Neural cell (in vitro differentiated cells): Measurements from ENCODE around the gene LRRIQ3. TPM values are rescaled to one million over a fixed set of nuclear protein-coding genes. Genes with fewer than 3 reads are reported as not detected.

Experiments used
- H2AFZ ChIP-seq: fragments of 200-600, 300-800 bp; sonication (generic), shearing (Covaris generic); 2 replicates; pipeline ENCODE4 v1.6.0; 2014; ENCODE audit warnings: low read depth, mild to moderate bottlenecking, antibody characterized with exemption, low read length, moderate library complexity
- H3F3A ChIP-seq: fragments of 200-600 bp; shearing (Covaris generic); 2 replicates; pipeline ENCODE4 v1.6.1; 2016; ENCODE audit warnings: mild to moderate bottlenecking, moderate library complexity, mixed read lengths, antibody characterized with exemption, low read length; ENCODE audit not compliant: insufficient read depth, poor library complexity, severe bottlenecking
- H3K27ac ChIP-seq: fragments of 200-600, 300-800 bp; sonication (generic), shearing (Covaris generic); 2 replicates; pipeline ENCODE4 v1.5.1; 2014; ENCODE audit warnings: mild to moderate bottlenecking, low read length, moderate library complexity
- H3K27me3 ChIP-seq: fragments of 300-800, 200-600 bp; sonication (generic), shearing (Covaris generic); 2 replicates; pipeline ENCODE4 v1.6.0; 2014; ENCODE audit warnings: mild to moderate bottlenecking, low read depth, low read length, moderate library complexity; ENCODE audit not compliant: insufficient read depth
- H3K36me3 ChIP-seq: fragments of 300-800, 200-600 bp; sonication (generic), shearing (Covaris generic); 2 replicates; pipeline ENCODE4 v1.5.1; 2014; ENCODE audit warnings: mild to moderate bottlenecking, antibody characterized with exemption, low read length, moderate library complexity; ENCODE audit not compliant: insufficient read depth
- H3K4me2 ChIP-seq: fragments of 300-800, 200-600 bp; sonication (generic), shearing (Covaris generic); 2 replicates; pipeline ENCODE4 v1.6.0; 2014; ENCODE audit warnings: mild to moderate bottlenecking, low read length
- H3K4me3 ChIP-seq: fragments of 300-800, 200-600 bp; sonication (generic), shearing (Covaris generic); 2 replicates; pipeline ENCODE4 v1.5.1; 2014; ENCODE audit warnings: mild to moderate bottlenecking, low read length, moderate library complexity
- H3K79me2 ChIP-seq: fragments of 200-600 bp; shearing (Covaris generic); replicated peaks from 2 replicates; pipeline ENCODE4 v1.6.0; 2014; ENCODE audit warnings: mild to moderate bottlenecking, low read length, moderate library complexity; ENCODE audit not compliant: insufficient read depth
- H3K9ac ChIP-seq: fragments of 300-800, 200-600 bp; sonication (generic), shearing (Covaris generic); 2 replicates; pipeline ENCODE4 v1.6.1; 2016; ENCODE audit warnings: mild to moderate bottlenecking, low read length, mixed read lengths
- H3K9me2 ChIP-seq: fragments of 200-600 bp; shearing (Covaris generic); 2 replicates; pipeline ENCODE4 v1.6.1; 2016; ENCODE audit warnings: mild to moderate bottlenecking, low read length, mixed read lengths; ENCODE audit not compliant: insufficient read depth
- H3K9me3 ChIP-seq: fragments of 200-600, 300-800 bp; sonication (generic), shearing (Covaris generic); 2 replicates; pipeline ENCODE4 v1.6.1; 2016; ENCODE audit warnings: mild to moderate bottlenecking, mixed run types, low read length, moderate library complexity, mixed read lengths
- H4K20me1 ChIP-seq: fragments of 200-600 bp; shearing (Covaris generic); 2 replicates; pipeline ENCODE4 v1.6.1; 2016; ENCODE audit warnings: mild to moderate bottlenecking, mixed run types; ENCODE audit not compliant: insufficient read depth
- CTCF ChIP-seq: fragments of 450-650 bp; IDR thresholded peaks from 2 replicates; pipeline ENCODE4 v1.5.1; 2014; ENCODE audit warnings: antibody characterized with exemption, mild to moderate bottlenecking, moderate library complexity; ENCODE audit not compliant: poor library complexity, severe bottlenecking
- EP300 ChIP-seq: fragments of 450-650 bp; conservative IDR thresholded peaks from 2 replicates; pipeline ENCODE4 v1.6.1; 2014; ENCODE audit warnings: antibody characterized with exemption, mild to moderate bottlenecking, moderate library complexity; ENCODE audit not compliant: poor library complexity, severe bottlenecking
- EZH2 ChIP-seq: fragments of 200-600, 300-800 bp; shearing (Covaris generic), sonication (generic); IDR thresholded peaks from 2 replicates; pipeline ENCODE4 v1.6.1; 2014; ENCODE audit warnings: antibody characterized with exemption, low read length, borderline replicate concordance, mild to moderate bottlenecking; ENCODE audit not compliant: insufficient read depth, poor library complexity, severe bottlenecking
- MXI1 ChIP-seq: fragments of 450-650 bp; conservative IDR thresholded peaks from 2 replicates; pipeline ENCODE4 v1.6.1; 2014; ENCODE audit warnings: antibody characterized with exemption, mild to moderate bottlenecking; ENCODE audit not compliant: poor library complexity, severe bottlenecking
- POLR2AphosphoS5 ChIP-seq: IDR thresholded peaks from 2 replicates; pipeline ENCODE4 v1.6.1; 2012
- RAD21 ChIP-seq: fragments of 450-650 bp; conservative IDR thresholded peaks from 2 replicates; pipeline ENCODE4 v1.6.1; 2014; ENCODE audit warnings: antibody characterized with exemption, mild to moderate bottlenecking, moderate library complexity
- REST ChIP-seq: IDR thresholded peaks from 2 replicates; pipeline ENCODE4 v1.6.1; 2012; ENCODE audit warnings: borderline replicate concordance
- SMC3 ChIP-seq: fragments of 450-650 bp; conservative IDR thresholded peaks from 2 replicates; pipeline ENCODE4 v1.6.1; 2014; ENCODE audit warnings: antibody characterized with exemption, mild to moderate bottlenecking, moderate library complexity; ENCODE audit not compliant: poor library complexity
- TAF1 ChIP-seq: IDR thresholded peaks from 2 replicates; pipeline ENCODE4 v1.6.1; 2012; ENCODE audit warnings: low read depth
- polyA minus RNA-seq: library from RNA; depleted of rRNA, polyadenylated mRNA; stranded (reverse); fragments of >200 nt; gene quantifications from 2 replicates; pipeline ENCODE4 v1.2.3, GENCODE V29; 2014
- polyA plus RNA-seq: library from polyadenylated mRNA; depleted of rRNA; stranded (reverse); fragments of >200 nt; gene quantifications from 2 replicates; pipeline ENCODE4 v1.2.3, GENCODE V29; 2014

Gene LRRIQ3
- polyA plus RNA-seq = not detected in 2 replicates
- 0.35 and 0.49 TPM in 2 replicates for polyA minus RNA-seq

GRCh38 chr1:74197657-74198552, at the start of gene LRRIQ3, which contains the start of gene FPGT:
Gene LRRIQ3 (minus strand): TSS chr1:74198176. CDS start chr1:74183684, 14,492 bp downstream.
Gene FPGT (plus strand): TSS chr1:74198242. CDS start chr1:74198279, 37 bp downstream.
- Histone ChIP-seq H3K9me3 (no peaks in the 10 kb centered on the region), H3K27ac (no peak within 1 kb of the TSS), H3K9ac (peak within 1 kb of the TSS; percentile 54), H3F3A (no peaks in the 10 kb centered on the region), H2AFZ (peak within 1 kb of the TSS; percentile 35), H3K27me3 (no peaks in the 10 kb centered on the region), H4K20me1 (no peaks in the 10 kb centered on the region), H3K36me3 (no peaks in the 10 kb centered on the region), H3K4me3 (peak within 1 kb of the TSS; percentile 67), H3K4me2 (peak within 1 kb of the TSS; percentile 31), H3K79me2 (no peaks in the 10 kb centered on the region), H3K9me2 (no peaks in the 10 kb centered on the region)
- TF ChIP-seq MXI1 (no peak), CTCF (no peak), EZH2 (no peak), TAF1 (no peak), RAD21 (peak; percentile 50), EP300 (no peak), POLR2AphosphoS5 (no peak), REST (no peak), SMC3 (peak; percentile 34)

- Histone ChIP-seq H3K9me2 (no peaks in the 10 kb centered on the region), H4K20me1 (no peaks in the 10 kb centered on the region), H3F3A (no peaks in the 10 kb centered on the region), H3K27me3 (no peaks in the 10 kb centered on the region), H3K4me2 (no peak overlapping the region), H3K9me3 (no peaks in the 10 kb centered on the region), H3K4me3 (no peak overlapping the region), H3K9ac (no peak overlapping the region), H3K27ac (no peak overlapping the region), H3K36me3 (no peaks in the 10 kb centered on the region), H3K79me2 (no peaks in the 10 kb centered on the region), H2AFZ (no peak overlapping the region)
- TF ChIP-seq TAF1 = no peak
Measured at GRCh38 chr1:74246315-74246714, 48.3 kb upstream of the LRRIQ3 start.
